VCaP (cell line): Measurements from ENCODE around the gene ZSWIM7.

Experiments
- H3K27ac ChIP-seq: fragments of 450-650 bp; 2 replicates; pipeline ENCODE4 v1.5.1; 2017
- CTCF ChIP-seq: fragments of 450-650 bp; conservative IDR thresholded peaks from 2 replicates; pipeline ENCODE4 v1.5.1; 2017; ENCODE audit warnings: mild to moderate bottlenecking, moderate library complexity

Gene ZSWIM7

GRCh38 chr17:15972497-15972951, 27.0 kb downstream of the ZSWIM7 start:
- TF ChIP-seq CTCF, result no peak
- no peak overlapping the region for H3K27ac ChIP-seq

GRCh38 chr17:15971882-15972281, 27.6 kb downstream of the ZSWIM7 start:
- no peak overlapping the region for H3K27ac ChIP-seq
- TF ChIP-seq CTCF, result no peak

- no peak for TF ChIP-seq CTCF
- H3K27ac ChIP-seq, result no peak overlapping the region
Measured at GRCh38 chr17:15971098-15971678, 28.3 kb downstream of the ZSWIM7 start.

GRCh38 chr17:15970500-15970899, 29.0 kb downstream of the ZSWIM7 start:
- no peak for TF ChIP-seq CTCF
- no peak overlapping the region for H3K27ac ChIP-seq

- no peak for TF ChIP-seq CTCF
- H3K27ac ChIP-seq, result no peak overlapping the region
Measured at GRCh38 chr17:15969463-15969862, 30.0 kb downstream of the ZSWIM7 start.

- H3K27ac ChIP-seq, result peak overlapping the region; percentile 86
- TF ChIP-seq CTCF, result no peak
Measured at GRCh38 chr17:15967706-15968399, 31.7 kb downstream of the ZSWIM7 start.

- H3K27ac ChIP-seq, result peak overlapping the region; percentile 86
- no peak for TF ChIP-seq CTCF
Measured at GRCh38 chr17:15966879-15967248, 32.6 kb downstream of the ZSWIM7 start.
